Lung microvascular endothelial cell (primary cell): ENCODE results near the gene WNT8B. TPM values are rescaled to one million over a fixed set of nuclear protein-coding genes. Genes with fewer than 3 reads are reported as not detected.
A peak's percentile ranks its signal among the peaks of the same experiment; 100 is the strongest.

Source experiments
- DNase-seq, 2 donors: peaks; one replicate each; pipeline versions ENCODE4 v3.0.0 to v3.0.0-alpha.2; 2010; ENCODE audit warnings: low read depth in 2 of 2
- total RNA-seq: library from RNA; depleted of rRNA; stranded (reverse); fragments of >200 nt; gene quantifications from 2 replicates; pipeline ENCODE4 v1.2.1, GENCODE V29; 2014

Gene WNT8B
- total RNA-seq, 1 donor from 2014 or later: not detected

DNA sequence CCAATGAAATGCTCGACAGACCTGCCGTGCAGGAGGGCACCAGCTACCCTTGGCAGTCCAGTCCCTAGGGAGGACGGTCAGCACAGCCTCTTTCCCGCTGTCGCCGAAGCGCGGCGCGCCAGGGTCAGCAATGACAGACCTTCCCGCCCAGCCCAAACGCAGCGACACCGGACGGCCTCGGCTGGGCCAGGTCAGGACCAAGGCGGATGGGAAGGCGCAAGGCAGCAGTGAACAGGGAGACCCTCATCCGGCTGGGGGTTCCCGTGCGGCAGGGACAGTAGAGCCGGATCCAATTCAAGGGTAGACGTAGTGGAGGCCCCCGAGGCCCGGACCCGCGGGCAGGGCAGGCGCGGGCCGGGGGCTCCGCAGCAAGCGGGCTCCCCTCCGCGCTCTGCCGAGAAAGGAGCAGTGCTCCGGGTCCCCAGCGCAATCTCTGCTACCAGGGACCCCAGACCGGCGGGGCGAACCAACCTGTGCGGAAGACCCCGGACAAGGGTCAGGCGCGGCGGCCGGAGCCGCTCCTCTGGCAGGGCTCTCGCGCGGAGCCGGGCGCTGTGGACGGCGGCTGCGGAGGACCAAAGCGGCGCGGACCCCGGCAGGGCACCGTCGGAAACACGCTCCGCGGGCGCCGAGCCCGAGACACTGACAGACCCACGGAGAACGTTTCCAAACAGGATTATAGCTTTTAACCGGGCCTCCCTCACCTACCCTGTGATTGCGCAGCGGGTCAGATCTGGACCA, 56.7 kb downstream of the WNT8B start, which contains the start of gene SEC31B:
TSS of gene SEC31B (minus strand) at position 551 of the 741 bp plus-strand sequence. CDS start 2,909 bp downstream, outside the sequence.
- peak; percentile 18 to 59 for DNase-seq

DNA sequence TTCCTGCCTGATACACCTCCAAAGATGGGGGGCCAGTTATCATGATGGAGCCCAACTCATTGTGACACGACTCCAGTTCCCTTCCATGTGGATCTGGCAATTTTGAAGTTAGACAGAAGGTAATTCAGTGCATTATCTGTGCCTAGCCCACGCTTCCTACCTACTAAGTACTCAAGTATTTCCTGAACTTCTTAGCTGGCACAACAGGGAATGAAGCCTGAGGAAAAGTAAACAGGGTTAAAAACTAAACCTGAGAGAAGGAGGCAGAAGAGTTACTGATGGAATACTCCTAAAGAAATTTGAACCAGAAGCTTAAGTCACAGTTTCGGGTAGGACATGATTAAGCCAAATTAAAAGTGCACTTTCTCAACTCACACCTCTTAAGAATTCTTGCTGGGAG, 58.0 kb downstream of the WNT8B start:
- peak in 1 of 2 donors; percentile 41 for DNase-seq

DNA sequence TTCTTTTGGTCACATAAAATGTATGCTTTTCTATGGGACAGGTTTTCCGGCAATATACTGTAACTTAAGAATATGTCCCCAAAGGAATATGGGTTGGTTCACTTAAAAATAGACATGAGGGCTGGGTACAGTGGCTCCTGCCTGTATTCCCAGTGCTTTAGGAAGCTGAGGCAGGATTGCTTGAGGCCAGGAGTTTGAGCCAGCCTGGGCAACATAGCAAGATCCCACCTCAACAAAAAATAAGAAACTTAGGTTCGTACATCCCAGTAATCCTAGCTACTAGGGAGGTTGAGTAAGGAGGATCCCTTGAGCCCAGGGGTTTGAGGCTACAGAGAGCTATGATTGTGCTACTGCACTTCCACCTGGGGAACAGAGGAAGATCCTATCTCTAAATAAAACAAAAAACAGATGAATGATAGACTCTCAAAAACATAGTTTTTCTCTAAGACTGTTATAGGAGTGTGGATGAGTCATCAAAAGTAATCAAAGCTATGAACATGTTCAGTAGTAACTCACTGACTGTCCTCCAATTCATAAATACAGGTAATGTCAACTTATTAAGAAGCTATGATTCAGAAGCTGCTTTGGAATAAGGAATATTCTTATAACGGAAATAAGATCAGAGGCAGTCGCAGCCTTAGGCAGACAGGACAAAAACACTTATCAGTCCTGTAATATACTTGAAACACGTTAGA, 59.4 kb downstream of the WNT8B start:
- DNase-seq: no peak

DNA sequence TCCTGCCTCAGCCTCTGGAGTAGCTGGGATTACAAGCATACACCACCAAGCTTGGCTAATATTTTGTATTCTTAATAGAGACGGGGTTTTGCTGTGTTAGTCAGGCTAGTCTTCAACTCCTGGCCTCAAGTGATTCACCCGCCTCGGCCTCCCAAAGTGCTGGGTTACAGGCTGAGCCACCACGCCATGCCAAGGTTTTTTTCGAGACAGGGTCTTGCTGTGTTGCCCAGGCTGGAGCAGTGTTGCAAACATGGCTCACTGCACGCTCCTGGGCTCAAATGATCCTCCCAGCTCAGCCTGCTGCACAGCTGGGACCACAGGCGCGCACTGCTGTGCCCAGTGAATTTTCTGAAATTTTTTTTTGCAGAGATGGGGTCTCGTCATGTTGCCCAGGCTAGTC, 60.1 kb downstream of the WNT8B start:
- DNase-seq: no peak

DNA sequence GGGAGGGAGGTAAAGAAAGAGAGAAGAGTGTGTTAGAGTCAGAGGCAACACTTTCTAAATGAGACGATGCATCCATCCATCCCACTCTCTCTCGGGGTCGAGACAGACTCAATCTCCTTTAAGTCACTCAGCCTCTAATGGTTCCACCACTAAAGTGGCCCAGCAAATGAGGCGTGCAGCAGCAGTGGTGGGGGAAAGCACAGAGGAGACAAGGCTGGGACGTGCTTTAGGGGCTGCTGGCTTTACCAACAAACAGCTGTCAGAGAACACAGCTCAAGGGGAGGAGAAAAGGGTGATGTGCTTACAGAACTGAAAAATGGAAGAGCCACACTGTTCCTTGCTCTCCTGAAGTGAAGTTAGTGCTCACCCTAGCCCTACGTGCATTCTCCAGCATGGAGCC, 61.4 kb downstream of the WNT8B start:
- no peak for DNase-seq

DNA sequence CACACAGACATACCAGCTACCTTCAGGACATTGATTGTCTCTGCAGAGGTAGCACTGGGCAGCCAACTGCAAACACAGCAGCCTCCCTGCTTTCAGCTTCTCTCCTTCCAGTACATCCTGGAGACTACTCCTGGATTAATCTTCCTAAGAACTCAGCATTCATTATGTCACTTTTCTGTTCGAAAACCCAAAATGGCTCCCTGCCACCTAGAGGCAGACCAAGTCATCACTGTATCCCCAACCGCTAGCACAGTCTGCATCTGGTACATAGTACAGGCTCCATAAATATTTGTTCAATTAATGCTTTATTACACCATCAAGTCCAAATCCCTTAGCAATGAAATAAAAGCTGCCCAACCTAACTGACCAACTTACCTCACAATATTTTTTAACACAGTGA, 61.8 kb downstream of the WNT8B start:
- no peak for DNase-seq

DNA sequence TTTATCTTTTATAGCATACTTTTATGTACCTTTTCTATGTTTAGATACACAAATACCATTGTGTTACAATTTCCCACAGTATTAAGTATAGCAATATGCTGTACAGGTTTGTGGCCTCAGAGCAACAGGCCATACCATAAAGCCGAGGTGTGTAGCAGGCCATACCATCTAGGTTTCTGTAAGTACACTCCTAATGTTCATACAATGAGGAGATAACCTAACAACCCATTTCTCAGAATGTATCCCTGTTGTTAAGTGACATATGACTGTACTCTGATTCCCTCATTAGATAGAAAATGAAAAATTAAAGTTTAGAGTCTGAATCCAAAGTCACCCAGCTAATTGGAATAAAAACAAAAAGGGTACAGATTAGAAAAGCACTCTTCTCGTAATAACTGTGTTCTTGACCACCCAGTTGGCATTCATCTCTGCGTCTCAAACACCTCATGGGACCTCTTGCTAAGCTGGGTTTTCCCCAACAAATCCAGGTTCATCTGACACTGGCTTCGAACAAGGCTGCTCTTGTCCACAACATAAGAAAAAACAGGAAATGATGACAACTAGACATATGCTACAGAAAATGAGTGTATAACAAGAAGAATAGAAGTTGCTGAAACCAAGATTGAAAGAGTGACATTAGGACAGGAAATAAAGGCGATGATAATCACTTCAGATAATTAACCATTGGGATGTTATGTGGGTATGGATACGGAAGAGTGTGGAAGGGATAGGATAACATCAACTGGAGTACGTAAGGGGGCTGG, 65.5 kb downstream of the WNT8B start:
- DNase-seq: peak; percentile 16 to 61

DNA sequence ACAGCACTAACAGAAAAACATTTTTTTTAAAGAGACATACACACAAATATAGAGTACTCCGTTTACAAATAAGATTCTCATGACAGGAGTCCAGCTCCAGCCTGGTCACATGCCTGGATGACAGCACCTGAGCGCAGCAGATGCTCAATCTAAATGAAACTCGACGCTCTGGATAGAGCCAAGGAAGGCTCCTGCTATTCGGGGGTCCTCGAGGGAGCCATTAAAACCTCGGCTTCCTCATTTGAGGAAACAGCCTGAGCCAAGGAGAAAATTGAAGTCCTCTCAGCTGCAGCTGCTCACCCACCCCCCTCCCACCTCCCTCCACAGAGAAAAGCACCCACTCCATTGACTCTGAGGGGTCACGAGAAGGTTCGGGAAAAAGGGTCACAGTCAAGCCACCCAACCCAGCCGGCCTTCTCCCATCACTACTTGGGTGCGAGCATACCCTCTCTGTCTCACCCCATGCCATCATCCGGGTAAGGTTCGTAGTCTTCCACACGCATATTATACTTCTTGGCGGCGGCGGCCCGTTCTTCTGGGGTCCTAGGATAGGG, 66.2 kb downstream of the WNT8B start:
- peak; percentile 27 for DNase-seq

DNA sequence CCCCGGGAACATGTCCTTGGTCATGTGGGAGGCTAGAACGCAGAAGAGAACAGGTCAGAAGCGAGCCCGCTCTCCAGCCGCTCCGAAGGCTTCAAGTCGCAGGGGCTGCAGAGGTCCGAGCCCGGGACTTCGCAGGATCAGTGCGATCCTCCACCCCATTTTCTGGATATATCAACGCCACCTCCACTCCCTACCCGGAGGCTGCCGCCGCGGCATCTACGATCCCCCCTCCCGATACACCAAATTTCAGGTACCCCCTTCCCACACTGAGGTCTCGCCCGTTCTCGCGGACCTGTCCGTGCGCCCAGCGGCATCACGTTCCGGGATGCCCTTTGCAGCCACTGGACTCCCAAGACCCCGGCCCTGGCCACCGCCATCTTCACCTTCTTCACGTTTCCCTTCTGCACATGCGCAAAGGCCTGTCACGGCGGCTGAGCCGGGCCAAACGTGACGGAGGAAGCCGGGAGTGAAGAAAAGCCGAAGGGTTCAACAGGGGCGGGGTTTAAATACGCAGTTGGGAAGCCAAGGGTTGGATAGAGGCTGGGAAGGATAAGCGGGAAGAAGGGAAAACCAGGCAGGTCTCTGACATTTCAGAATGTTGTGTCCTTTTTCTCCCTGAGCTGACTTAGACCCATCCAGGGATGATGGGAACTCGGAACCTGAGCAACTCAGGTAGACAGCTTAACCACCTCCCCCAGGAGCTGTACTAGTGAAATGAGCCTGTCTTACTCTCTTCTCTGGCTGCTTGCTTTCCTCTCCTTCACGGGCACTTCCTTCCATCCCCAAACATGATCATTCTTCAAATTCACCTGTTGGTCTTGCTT, 66.9 kb downstream of the WNT8B start, which contains the start of gene NDUFB8:
TSS of gene NDUFB8 (minus strand) at position 397 of the 824 bp plus-strand sequence. CDS start at position 377, 20 bp downstream.
- peak; percentile 81 to 85 for DNase-seq

DNA sequence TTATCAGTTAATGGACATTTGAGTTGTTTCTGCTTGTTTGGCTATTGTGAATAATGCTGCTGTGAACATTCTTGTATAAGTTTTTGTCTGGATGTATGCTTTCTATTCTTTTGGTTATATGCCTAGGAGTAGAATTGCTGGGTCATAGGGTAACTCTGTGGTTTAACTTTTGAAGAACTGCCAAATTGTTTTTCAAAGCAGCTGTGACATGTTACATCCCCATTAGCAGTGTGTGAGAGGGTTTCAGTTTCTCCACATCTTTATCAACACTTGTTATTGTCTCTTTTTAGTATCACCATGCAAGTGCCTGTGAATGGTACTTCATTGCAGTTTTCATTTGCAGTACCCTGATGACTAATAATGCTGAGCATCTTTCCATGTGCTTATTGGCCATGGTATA, 69.0 kb downstream of the WNT8B start:
- DNase-seq: no peak

Other genes starting within 250 kb of the WNT8B start
- gene CHUK, start 233.4 kb upstream of the WNT8B start, total RNA-seq: 16.1 and 21.2 TPM in 2 replicates
- gene CWF19L1, start 195.4 kb upstream of the WNT8B start, total RNA-seq: 20.5 and 21.0 TPM in 2 replicates
- gene BLOC1S2, start 176.3 kb upstream of the WNT8B start, total RNA-seq: 28.2 and 40.1 TPM in 2 replicates
- not detected in 2 replicates for gene PKD2L1, start 132.8 kb upstream of the WNT8B start, total RNA-seq
- gene SCD, start 115.8 kb upstream of the WNT8B start, total RNA-seq: 29.8 and 60.1 TPM in 2 replicates
- 0.65 and 2.0 TPM in 2 replicates for gene SEC31B, start 56.9 kb downstream of the WNT8B start, total RNA-seq
- 152 and 182 TPM in 2 replicates for gene NDUFB8, start 66.9 kb downstream of the WNT8B start, total RNA-seq
- gene HIF1AN, start 72.9 kb downstream of the WNT8B start, total RNA-seq: 5.4 and 6.3 TPM in 2 replicates